ENCODE data around the gene STUM.

GRCh38 chr1:226558036-226558650, 9.6 kb downstream of the STUM start:
- TF ChIP-seq CTCF (IDR thresholded peaks at IDR 0.05; ENCODE audit: poor library complexity) (no peak), EZH2phosphoT487 (IDR thresholded peaks at IDR 0.05; ENCODE audit: low read depth, severe bottlenecking, unreplicated experiment) (no peak), EZH2 (IDR thresholded peaks at IDR 0.05; ENCODE audit: borderline replicate concordance) (no peak)
